Measurements from ENCODE around the gene CUBN. TPM values are rescaled to one million over a fixed set of nuclear protein-coding genes. Genes with fewer than 3 reads are reported as not detected.
A peak's percentile ranks its signal among the peaks of the same experiment; 100 is the strongest.

The CUBN gene
- total and polyA plus RNA-seq, 10 of the 15 experiments (the other 5 are each of a cell fraction or from before 2014, with no cell fraction given): under 0.01 to 0.14 (median 0.02) TPM; not detected in 6

- no peak for TF ChIP-seq SUZ12 (IDR thresholded peaks at IDR 0.05; ENCODE audit: unreplicated experiment)
- no peak for TF ChIP-seq ELK1 (IDR thresholded peaks at IDR 0.05; ENCODE audit: low read depth, low read length)
- TF ChIP-seq YY1 (IDR thresholded peaks at IDR 0.05; ENCODE audit: low read depth, low read length): 0 out of 2 replicates have a peak, but pooled peaks have one; percentile 31
Measured at GRCh38 chr10:16809074-16809718, 320.4 kb downstream of the CUBN start (continued).

GRCh38 chr10:16804123-16804522 lies 325.5 kb downstream of the CUBN start:
- Histone ChIP-seq H2AFZ (ENCODE audit: control insufficient read depth, low read depth, low read length) (no peak overlapping the region), H3K9me3 (replicated peaks; ENCODE audit: control insufficient read depth, insufficient read depth, low read length) (no peaks in the 10 kb centered on the region), H3K27ac (ENCODE audit: control insufficient read depth, insufficient read depth) (no peak overlapping the region), H3K4me1 (ENCODE audit: control insufficient read depth, insufficient read depth, low read length) (peaks cover 6% of the 10 kb centered on the region), H3K9ac (ENCODE audit: control insufficient read depth, insufficient read depth, low read length) (no peak overlapping the region), H3K79me2 (ENCODE audit: control insufficient read depth, insufficient read depth, low read length) (peaks cover 10% of the 10 kb centered on the region), H3K27me3 (replicated peaks in 1 of 2; ENCODE audit: control insufficient read depth in 2 of 2, insufficient read depth in 2 of 2, low read length in 1 of 2) (no peaks in the 10 kb centered on the region), H4K20me1 (ENCODE audit: control insufficient read depth, insufficient read depth) (no peaks in the 10 kb centered on the region), H3K4me2 (ENCODE audit: control insufficient read depth, insufficient read depth) (no peak overlapping the region), H3K36me3 (ENCODE audit: control insufficient read depth in 2 of 2, insufficient read depth in 2 of 2, low read length in 1 of 2) (no peaks in the 10 kb centered on the region), H3K4me3 (no peak overlapping the region)
- ATAC-seq (no peak), FAIRE-seq (no peak), DNase-seq (ENCODE audit: low read depth, low spot score) (no peak)
- intact Hi-C loops (cut with micrococcal nuclease; ENCODE audit: unreplicated experiment): loop anchor here (10.0 kb wide), 1 partner anchor 899 kb away; no protein-coding TSS in a partner anchor
- no TSS peak for BruUV-seq (replicated peaks)
- in situ Hi-C loops (cut with MboI): loop anchor here (10.0 to 25.0 kb wide), 2 partner anchors 899 to 1858 kb away; partner anchors contain the start of genes ARL5B and NSUN6
- TF ChIP-seq SMARCA5 (IDR thresholded peaks at IDR 0.05): peak; percentile 38; the same call in 1 of the 2 replicates
- TF ChIP-seq CBX5 (IDR thresholded peaks at IDR 0.05; ENCODE audit: low read depth): no peak
- CTCF ChIA-PET: interaction anchor here (0.7 to 3.2 kb wide), 5 partner anchors 8 to 26 kb away, joined by 3 to 16 read pairs (median 4); no protein-coding TSS in a partner anchor
- POLR2A ChIA-PET: interaction anchor here (0.9 kb wide), 1 partner anchor 15 kb away, joined by 3 read pairs; no protein-coding TSS in a partner anchor
- WGBS (ENCODE audit: insufficient coverage, insufficient replicate concordance, low lambda C conversion rate, missing lambda C conversion rate): 95% methylated on average over 4 of the region's 4 CpGs
- SMC1A ChIA-PET (ENCODE audit: uncharacterized antibody, unreplicated experiment): interaction anchor here (1.2 to 2.4 kb wide), 5 partner anchors 8 to 367 kb away, joined by 3 to 11 read pairs (median 4); partner anchors contain the start of gene RSU1
- RAD21 ChIA-PET (ENCODE audit: unreplicated experiment): interaction anchor here (0.6 to 2.0 kb wide), 2 partner anchors 13 to 902 kb away, joined by 3 to 5 read pairs; partner anchors contain the start of gene RSU1

Measured in GM12878 (cell line).